Measurements from ENCODE around the gene NHS.

The NHS gene

GRCh38 chrX:17740137-17741122 lies 365.4 kb downstream of the NHS start:
- DNase-seq, result no peak

DNA sequence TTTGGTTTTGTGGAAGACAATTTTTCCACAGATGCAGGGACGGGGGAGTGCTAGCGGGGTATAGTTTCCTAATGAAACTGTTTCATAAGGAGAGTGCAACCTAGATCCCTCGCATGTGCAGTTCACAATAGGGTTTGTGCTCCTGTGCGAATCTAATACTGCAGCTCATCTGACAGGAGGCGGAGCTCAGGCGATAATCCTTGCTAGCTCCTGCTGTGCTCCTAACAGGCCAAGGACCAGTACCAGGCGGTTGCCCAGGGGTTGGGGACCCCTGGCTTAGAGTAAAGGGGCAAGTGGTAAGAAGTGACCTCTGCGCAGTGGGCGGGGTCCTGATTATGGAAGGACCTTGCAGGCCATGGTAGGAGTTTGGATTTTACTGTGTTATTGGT lies 366.1 kb downstream of the NHS start:
- no peak for DNase-seq

DNA sequence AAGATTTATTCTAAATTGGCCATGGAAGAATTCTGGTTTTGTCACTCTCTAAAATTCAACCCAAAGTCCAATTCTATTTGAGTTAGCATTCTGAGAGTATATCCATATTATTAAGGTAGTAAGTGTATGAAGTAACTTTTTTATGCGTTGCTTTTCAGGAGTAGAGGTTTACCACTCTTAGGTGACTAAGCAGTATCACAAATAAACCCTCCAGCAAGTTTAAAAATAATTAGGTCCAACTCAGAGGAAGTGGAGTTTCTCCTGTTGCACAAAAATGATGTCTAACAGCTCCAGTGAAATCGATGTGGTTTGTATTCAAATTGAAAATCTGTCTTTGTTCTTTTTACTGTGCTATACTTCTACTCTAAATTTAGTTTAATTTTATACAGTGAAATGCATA lies 368.9 kb downstream of the NHS start:
- DNase-seq, result no peak

- DNase-seq, result no peak
These were observed 370.0 kb downstream of the NHS start for GRCh38 chrX:17744896-17745523.

- DNase-seq, result no peak
These were observed 372.7 kb downstream of the NHS start for GRCh38 chrX:17747692-17748091.

- no peak for DNase-seq
These were observed 373.7 kb downstream of the NHS start for GRCh38 chrX:17748684-17749083.

- DNase-seq, result no peak
These were observed 375.4 kb downstream of the NHS start for GRCh38 chrX:17750436-17750835.

DNA sequence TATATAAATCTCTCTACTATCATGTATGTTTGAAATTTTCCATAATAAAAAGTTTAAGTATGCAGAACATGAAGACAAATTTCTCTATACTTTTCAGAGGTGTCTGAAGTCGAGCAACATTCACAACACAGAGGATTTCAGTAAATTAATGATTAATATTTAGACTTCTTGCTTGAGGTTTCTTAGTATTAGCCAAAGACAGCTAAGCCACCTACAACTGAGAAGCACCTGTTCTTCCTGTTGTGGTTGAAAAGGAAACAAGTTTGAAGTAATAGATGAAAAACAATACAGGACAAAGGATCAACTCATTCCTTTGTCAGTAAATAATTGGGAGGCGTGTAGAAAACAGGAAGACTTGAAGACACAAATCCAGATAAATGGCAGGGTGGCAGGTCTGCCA lies 383.4 kb downstream of the NHS start:
- DNase-seq, result no peak

- DNase-seq, result no peak
These were observed 385.0 kb downstream of the NHS start for GRCh38 chrX:17759990-17760389.

GRCh38 chrX:17767734-17768133 lies 392.7 kb downstream of the NHS start:
- DNase-seq, result no peak

DNA sequence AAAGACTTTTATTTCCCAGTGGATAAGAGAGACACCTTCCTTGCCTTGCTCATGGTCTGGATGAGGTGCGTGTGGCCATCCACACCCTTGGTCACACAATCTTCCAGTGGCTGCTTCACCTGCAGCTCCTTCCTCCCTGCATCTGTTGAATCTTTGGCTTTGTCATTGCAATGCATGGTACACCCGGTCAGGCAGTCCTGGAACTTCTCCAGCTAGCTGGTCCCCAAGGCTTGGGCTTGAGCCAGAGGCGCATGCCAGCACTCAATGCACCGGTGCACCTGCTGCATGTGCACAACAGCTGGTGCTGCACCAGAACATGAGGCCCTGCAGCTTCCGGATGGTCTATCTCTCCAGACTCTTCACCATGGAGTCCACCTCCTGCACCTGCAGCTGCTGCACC lies 394.0 kb downstream of the NHS start:
- no peak for DNase-seq

- peak; percentile 14 for DNase-seq
These were observed 394.8 kb downstream of the NHS start for GRCh38 chrX:17769701-17770269.

DNA sequence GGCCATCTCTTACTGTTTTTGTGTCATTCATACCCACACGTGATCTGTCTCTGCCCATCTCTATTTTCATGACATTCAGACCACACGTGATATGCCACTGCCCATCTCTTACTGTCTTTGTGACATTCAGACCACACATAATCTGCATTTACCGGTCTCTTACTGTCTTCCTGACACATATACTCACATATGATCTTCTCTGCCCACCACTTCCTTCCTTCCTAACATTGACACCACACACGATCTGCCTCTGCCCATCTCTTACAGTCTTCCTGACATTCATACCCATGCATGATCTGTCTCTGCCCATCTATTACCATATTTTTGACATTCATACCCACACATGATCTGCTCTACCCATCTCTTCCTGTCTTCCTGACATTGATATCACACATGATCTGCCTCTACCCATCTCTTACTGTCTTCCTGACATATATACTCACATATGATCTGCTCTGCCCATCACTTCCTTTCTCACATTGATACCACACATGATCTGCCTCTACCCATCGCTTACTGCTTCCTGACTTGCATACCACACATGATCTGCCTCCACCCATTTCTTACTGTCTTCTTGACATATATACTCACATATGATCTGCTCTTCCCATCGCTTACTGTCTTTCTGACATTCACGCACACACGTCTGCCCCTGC lies 398.3 kb downstream of the NHS start:
- no peak for DNase-seq

- no peak for DNase-seq
These were observed 399.1 kb downstream of the NHS start for GRCh38 chrX:17774053-17774452.

GRCh38 chrX:17778997-17779396 lies 404.0 kb downstream of the NHS start:
- no peak for DNase-seq

GRCh38 chrX:17779434-17779833 lies 404.4 kb downstream of the NHS start:
- DNase-seq, result no peak

Data from stimulated activated CD4-positive, alpha-beta T cell treated with anti-CD3 and anti-CD28 coated beads, Interleukin-4, amount 100 ng/mL, for 24 hours (primary cell).